GM21786 (cell line): ENCODE measurements around the gene PTPN23.

Source experiments
- ATAC-seq: cut with Tn5 transposase; IDR thresholded peaks from one replicate; pipeline ENCODE4 v1.9.1; 2021; ENCODE audit not compliant: unreplicated experiment

The PTPN23 gene

GRCh38 chr3:47418167-47419082 is 37.6 kb downstream of the PTPN23 start:
- no peak for ATAC-seq

GRCh38 chr3:47419083-47420043 is 38.5 kb downstream of the PTPN23 start:
- ATAC-seq: no peak

GRCh38 chr3:47420044-47420430 is 39.2 kb downstream of the PTPN23 start:
- no peak for ATAC-seq

- ATAC-seq: peak; percentile 77
Measured at GRCh38 chr3:47420511-47421484, 40.0 kb downstream of the PTPN23 start.

GRCh38 chr3:47421741-47422649 is 41.2 kb downstream of the PTPN23 start:
- ATAC-seq: no peak

- ATAC-seq: no peak
Measured at GRCh38 chr3:47422743-47423142, 41.9 kb downstream of the PTPN23 start.

GRCh38 chr3:47423548-47424145 is 42.8 kb downstream of the PTPN23 start:
- ATAC-seq: no peak

- no peak for ATAC-seq
Measured at GRCh38 chr3:47424434-47425382, 43.9 kb downstream of the PTPN23 start.

GRCh38 chr3:47425383-47425778 is 44.6 kb downstream of the PTPN23 start:
- ATAC-seq: no peak

- no peak for ATAC-seq
Measured at GRCh38 chr3:47425959-47426358, 45.1 kb downstream of the PTPN23 start.

- ATAC-seq: no peak
Measured at GRCh38 chr3:47427866-47428265, 47.0 kb downstream of the PTPN23 start.

- no peak for ATAC-seq
Measured at GRCh38 chr3:47428662-47429061, 47.8 kb downstream of the PTPN23 start.

GRCh38 chr3:47429476-47430270 is 48.9 kb downstream of the PTPN23 start:
- ATAC-seq: no peak

GRCh38 chr3:47430606-47431005 is 49.8 kb downstream of the PTPN23 start:
- no peak for ATAC-seq

GRCh38 chr3:47431225-47431624 is 50.4 kb downstream of the PTPN23 start:
- no peak for ATAC-seq

GRCh38 chr3:47432673-47433072 is 51.9 kb downstream of the PTPN23 start:
- no peak for ATAC-seq

GRCh38 chr3:47433796-47434195 is 53.0 kb downstream of the PTPN23 start:
- no peak for ATAC-seq
